ENCODE results near the gene CEMIP.

DNA sequence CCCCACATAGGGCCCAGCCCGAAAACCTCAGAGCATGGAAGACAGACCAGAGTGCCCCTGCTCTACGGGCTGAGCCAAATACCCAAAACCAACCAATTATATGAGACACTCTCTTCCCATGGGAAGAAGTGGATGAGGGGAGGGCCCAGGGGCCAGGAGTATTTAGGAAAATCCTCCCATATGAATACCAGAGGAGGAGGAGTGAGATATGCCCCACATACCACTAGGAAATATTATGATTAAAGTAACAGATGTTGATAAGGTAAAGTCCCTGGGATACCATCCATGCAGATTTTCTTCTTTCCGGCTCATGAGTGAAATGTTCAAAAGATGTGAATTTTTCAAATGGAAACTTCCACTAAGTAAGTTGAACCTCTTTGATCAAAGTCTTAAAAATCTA, 160.0 kb downstream of the CEMIP start:
- TF ChIP-seq, protein P1, sequence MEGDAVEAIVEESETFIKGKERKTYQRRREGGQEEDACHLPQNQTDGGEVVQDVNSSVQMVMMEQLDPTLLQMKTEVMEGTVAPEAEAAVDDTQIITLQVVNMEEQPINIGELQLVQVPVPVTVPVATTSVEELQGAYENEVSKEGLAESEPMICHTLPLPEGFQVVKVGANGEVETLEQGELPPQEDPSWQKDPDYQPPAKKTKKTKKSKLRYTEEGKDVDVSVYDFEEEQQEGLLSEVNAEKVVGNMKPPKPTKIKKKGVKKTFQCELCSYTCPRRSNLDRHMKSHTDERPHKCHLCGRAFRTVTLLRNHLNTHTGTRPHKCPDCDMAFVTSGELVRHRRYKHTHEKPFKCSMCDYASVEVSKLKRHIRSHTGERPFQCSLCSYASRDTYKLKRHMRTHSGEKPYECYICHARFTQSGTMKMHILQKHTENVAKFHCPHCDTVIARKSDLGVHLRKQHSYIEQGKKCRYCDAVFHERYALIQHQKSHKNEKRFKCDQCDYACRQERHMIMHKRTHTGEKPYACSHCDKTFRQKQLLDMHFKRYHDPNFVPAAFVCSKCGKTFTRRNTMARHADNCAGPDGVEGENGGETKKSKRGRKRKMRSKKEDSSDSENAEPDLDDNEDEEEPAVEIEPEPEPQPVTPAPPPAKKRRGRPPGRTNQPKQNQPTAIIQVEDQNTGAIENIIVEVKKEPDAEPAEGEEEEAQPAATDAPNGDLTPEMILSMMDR (IDR thresholded peaks at IDR 0.05; ENCODE audit: low read length): no peak
- no peak for TF ChIP-seq EZH2 (optimal IDR thresholded peaks at IDR 0.05; ENCODE audit: low read depth, low read length)
- no peak for TF ChIP-seq EZH2phosphoT487 (IDR thresholded peaks at IDR 0.05; ENCODE audit: low read length)

All from MM.1S (cell line).